ENCODE results near the gene GPRC5A. TPM values are rescaled to one million over a fixed set of nuclear protein-coding genes. Genes with fewer than 3 reads are reported as not detected.

The GPRC5A gene
- total and polyA plus RNA-seq, 2 of the 13 experiments (the other 11 are each of a cell fraction or from before 2014, with no cell fraction given), result 0.27 to 3.0 TPM

GRCh38 chr12:12896260-12896659 is 4.9 kb downstream of the GPRC5A start:
- in situ Hi-C loops (cut with HindIII; ENCODE audit: extremely low pct_ligation_motif_present, low pct_unique_long_range_greater_than_20kb), result no loop called here
- ChIA-PET POLR2A (no interaction called here), CTCF (ENCODE audit: low intra/inter-chr PET ratio, low total read pairs) (no interaction called here)
- H3K36me3 ChIP-seq (replicated peaks in 1 of 2; ENCODE audit: control insufficient read depth in 1 of 2, insufficient read depth in 2 of 2, low read length in 2 of 2), result no peaks in the 10 kb centered on the region
- FAIRE-seq (no peak), ATAC-seq (no peak), DNase-seq (ENCODE audit: low spot score) (no peak)
- H4K20me1 ChIP-seq (ENCODE audit: insufficient read depth, low read length), result no peaks in the 10 kb centered on the region
- H3K4me1 ChIP-seq (ENCODE audit: insufficient read depth, low read length), result peaks cover 8% of the 10 kb centered on the region; the same call in 1 of the 2 replicates
- no peaks in the 10 kb centered on the region for H3K9me3 ChIP-seq (ENCODE audit: low read length)
- H3K27me3 ChIP-seq (ENCODE audit: control insufficient read depth in 1 of 2, insufficient read depth in 2 of 2, low read length in 2 of 2), result peaks cover 7 to 23% of the 10 kb centered on the region in 2 experiments; a peak in 4 of 5 replicates
- intact Hi-C loops (cut with micrococcal nuclease; ENCODE audit: unreplicated experiment), result no loop called here
- 25% methylated on average over 2 of the region's 2 CpGs for WGBS (ENCODE audit: low lambda C conversion rate)
- H2AFZ ChIP-seq (ENCODE audit: low read length), result no peak overlapping the region
- no peak for TF ChIP-seq KDM3A (CRISPR knock-in tag; IDR thresholded peaks at IDR 0.05; ENCODE audit: low read depth)
- no peak for TF ChIP-seq SNAPC5 (CRISPR knock-in tag; IDR thresholded peaks at IDR 0.05; ENCODE audit: borderline replicate concordance)
- no peak for TF ChIP-seq ATRX (CRISPR knock-in tag; IDR thresholded peaks at IDR 0.05; ENCODE audit: borderline replicate concordance)
- TF ChIP-seq, protein P1, sequence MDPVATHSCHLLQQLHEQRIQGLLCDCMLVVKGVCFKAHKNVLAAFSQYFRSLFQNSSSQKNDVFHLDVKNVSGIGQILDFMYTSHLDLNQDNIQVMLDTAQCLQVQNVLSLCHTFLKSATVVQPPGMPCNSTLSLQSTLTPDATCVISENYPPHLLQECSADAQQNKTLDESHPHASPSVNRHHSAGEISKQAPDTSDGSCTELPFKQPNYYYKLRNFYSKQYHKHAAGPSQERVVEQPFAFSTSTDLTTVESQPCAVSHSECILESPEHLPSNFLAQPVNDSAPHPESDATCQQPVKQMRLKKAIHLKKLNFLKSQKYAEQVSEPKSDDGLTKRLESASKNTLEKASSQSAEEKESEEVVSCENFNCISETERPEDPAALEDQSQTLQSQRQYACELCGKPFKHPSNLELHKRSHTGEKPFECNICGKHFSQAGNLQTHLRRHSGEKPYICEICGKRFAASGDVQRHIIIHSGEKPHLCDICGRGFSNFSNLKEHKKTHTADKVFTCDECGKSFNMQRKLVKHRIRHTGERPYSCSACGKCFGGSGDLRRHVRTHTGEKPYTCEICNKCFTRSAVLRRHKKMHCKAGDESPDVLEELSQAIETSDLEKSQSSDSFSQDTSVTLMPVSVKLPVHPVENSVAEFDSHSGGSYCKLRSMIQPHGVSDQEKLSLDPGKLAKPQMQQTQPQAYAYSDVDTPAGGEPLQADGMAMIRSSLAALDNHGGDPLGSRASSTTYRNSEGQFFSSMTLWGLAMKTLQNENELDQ (CRISPR knock-in tag; IDR thresholded peaks at IDR 0.05; ENCODE audit: borderline replicate concordance), result no peak
- TF ChIP-seq CHCHD3 (CRISPR knock-in tag; IDR thresholded peaks at IDR 0.05), result no peak
- TF ChIP-seq, protein P2, sequence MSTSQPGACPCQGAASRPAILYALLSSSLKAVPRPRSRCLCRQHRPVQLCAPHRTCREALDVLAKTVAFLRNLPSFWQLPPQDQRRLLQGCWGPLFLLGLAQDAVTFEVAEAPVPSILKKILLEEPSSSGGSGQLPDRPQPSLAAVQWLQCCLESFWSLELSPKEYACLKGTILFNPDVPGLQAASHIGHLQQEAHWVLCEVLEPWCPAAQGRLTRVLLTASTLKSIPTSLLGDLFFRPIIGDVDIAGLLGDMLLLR (CRISPR knock-in tag; IDR thresholded peaks at IDR 0.05), result no peak
- TF ChIP-seq IRF2 (CRISPR knock-in tag; IDR thresholded peaks at IDR 0.05), result no peak
- TF ChIP-seq ZNF615 (CRISPR knock-in tag; IDR thresholded peaks at IDR 0.05; ENCODE audit: borderline replicate concordance), result no peak
- no peak for TF ChIP-seq MTA1 (CRISPR knock-in tag; IDR thresholded peaks at IDR 0.05; ENCODE audit: borderline replicate concordance)
- TF ChIP-seq, protein P3, sequence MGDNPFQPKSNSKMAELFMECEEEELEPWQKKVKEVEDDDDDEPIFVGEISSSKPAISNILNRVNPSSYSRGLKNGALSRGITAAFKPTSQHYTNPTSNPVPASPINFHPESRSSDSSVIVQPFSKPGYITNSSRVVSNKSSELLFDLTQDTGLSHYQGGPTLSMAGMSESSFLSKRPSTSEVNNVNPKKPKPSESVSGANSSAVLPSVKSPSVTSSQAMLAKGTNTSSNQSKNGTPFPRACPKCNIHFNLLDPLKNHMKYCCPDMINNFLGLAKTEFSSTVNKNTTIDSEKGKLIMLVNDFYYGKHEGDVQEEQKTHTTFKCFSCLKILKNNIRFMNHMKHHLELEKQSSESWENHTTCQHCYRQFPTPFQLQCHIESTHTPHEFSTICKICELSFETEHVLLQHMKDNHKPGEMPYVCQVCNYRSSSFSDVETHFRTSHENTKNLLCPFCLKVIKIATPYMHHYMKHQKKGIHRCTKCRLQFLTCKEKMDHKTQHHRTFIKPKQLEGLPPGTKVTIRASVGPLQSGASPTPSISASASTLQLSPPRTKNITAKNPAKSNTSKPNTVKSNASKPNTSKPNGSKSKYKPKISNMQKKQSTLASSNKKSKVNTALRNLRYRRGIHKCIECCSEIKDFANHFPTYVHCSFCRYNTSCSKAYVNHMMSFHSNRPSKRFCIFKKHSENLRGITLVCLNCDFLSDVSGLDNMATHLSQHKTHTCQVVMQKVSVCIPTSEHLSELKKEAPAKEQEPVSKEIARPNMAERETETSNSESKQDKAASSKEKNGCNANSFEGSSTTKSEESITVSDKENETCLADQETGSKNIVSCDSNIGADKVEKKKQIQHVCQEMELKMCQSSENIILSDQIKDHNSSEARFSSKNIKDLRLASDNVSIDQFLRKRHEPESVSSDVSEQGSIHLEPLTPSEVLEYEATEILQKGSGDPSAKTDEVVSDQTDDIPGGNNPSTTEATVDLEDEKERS (CRISPR knock-in tag; IDR thresholded peaks at IDR 0.05), result no peak
- TF ChIP-seq, protein P4, sequence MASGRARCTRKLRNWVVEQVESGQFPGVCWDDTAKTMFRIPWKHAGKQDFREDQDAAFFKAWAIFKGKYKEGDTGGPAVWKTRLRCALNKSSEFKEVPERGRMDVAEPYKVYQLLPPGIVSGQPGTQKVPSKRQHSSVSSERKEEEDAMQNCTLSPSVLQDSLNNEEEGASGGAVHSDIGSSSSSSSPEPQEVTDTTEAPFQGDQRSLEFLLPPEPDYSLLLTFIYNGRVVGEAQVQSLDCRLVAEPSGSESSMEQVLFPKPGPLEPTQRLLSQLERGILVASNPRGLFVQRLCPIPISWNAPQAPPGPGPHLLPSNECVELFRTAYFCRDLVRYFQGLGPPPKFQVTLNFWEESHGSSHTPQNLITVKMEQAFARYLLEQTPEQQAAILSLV (CRISPR knock-in tag; IDR thresholded peaks at IDR 0.05; ENCODE audit: borderline replicate concordance), result no peak
- no peak for TF ChIP-seq SUZ12 (IDR thresholded peaks at IDR 0.05; ENCODE audit: low read depth, low read length)
- TF ChIP-seq KLF6 (CRISPR knock-in tag; IDR thresholded peaks at IDR 0.05), result no peak
- TF ChIP-seq TSC22D2 (CRISPR knock-in tag; IDR thresholded peaks at IDR 0.05; ENCODE audit: borderline replicate concordance), result no peak
- no peak for TF ChIP-seq CEBPG (CRISPR knock-in tag; IDR thresholded peaks at IDR 0.05)
- no peak for TF ChIP-seq PHF5A (CRISPR knock-in tag; IDR thresholded peaks at IDR 0.05; ENCODE audit: low read depth, unreplicated experiment)
- TF ChIP-seq ZFP36L1 (CRISPR knock-in tag; IDR thresholded peaks at IDR 0.05), result no peak
- TF ChIP-seq, protein P5, sequence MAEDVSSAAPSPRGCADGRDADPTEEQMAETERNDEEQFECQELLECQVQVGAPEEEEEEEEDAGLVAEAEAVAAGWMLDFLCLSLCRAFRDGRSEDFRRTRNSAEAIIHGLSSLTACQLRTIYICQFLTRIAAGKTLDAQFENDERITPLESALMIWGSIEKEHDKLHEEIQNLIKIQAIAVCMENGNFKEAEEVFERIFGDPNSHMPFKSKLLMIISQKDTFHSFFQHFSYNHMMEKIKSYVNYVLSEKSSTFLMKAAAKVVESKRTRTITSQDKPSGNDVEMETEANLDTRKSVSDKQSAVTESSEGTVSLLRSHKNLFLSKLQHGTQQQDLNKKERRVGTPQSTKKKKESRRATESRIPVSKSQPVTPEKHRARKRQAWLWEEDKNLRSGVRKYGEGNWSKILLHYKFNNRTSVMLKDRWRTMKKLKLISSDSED (CRISPR knock-in tag; IDR thresholded peaks at IDR 0.05), result no peak
- BruUV-seq (replicated peaks), result no TSS peak
- no peaks in the 10 kb centered on the region for H3K79me2 ChIP-seq (ENCODE audit: insufficient read depth, low read length)
- no peak overlapping the region for H3K4me2 ChIP-seq (ENCODE audit: low read depth, low read length)
- H3K27ac ChIP-seq (ENCODE audit: extremely low read length, insufficient read depth, low read length), result no peak overlapping the region
- no peak overlapping the region for H3K9ac ChIP-seq (ENCODE audit: insufficient read depth, low read depth, low read length)
- H3K4me3 ChIP-seq (replicated peaks in 1 of 3; ENCODE audit: insufficient read depth in 1 of 3, low read depth in 2 of 3, low read length in 3 of 3), result no peak overlapping the region
